Stimulated activated CD8-positive, alpha-beta memory T cell treated with anti-CD3 and anti-CD28 coated beads, Interleukin-15, amount 100 ng/mL, for 48 hours (primary cell): ENCODE measurements around the gene SLX4IP.

Source experiments
- DNase-seq, 2 donors: peaks; one replicate each; pipeline ENCODE4 v3.0.0-alpha.2; 2020; ENCODE audit warnings: low read depth in 2 of 2

SLX4IP gene

DNA sequence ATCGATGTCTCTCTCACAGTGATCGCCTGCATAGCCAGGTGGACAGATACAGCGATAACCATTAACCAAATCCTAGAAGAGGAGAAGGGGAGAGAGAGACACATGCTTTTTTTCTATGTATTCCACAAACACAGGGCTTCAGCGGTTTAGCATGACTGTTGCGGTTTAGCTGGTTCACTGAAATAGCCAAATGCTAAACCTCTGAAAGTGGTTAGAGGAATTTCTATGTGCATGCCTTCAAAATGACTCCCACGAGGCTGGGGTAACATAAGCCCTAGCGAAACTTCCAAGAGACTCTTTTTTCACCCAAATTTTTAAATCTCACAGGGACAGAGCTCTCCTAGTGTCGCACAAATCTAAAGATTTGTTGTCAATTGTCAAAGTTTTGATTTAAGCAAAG is 213.5 kb downstream of the SLX4IP start:
- DNase-seq: no peak

- DNase-seq: no peak
Measured at GRCh38 chr20:10649080-10649796, 214.1 kb downstream of the SLX4IP start.

GRCh38 chr20:10649797-10650160 is 214.7 kb downstream of the SLX4IP start:
- DNase-seq: no peak

- no peak for DNase-seq
Measured at GRCh38 chr20:10651227-10651990, 216.3 kb downstream of the SLX4IP start.

DNA sequence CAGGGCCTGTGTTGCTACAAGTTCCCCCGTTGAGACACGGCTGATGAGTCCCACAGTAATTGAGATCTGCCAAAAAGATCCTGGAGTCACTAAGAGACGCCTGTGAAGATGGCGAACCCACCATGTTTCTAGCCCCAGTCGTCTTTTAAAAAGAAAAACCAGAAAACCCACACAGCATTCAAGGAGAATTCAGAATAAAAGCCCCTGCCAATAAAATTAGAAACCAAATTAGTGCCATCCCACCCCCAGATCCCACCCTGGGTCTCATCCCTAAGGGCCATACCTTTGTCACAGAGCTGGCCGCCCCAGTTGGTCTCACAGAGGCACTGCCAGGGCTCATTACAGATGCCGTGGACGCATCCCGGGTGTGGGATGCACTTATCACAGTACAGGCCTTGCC is 217.1 kb downstream of the SLX4IP start:
- DNase-seq: no peak

DNA sequence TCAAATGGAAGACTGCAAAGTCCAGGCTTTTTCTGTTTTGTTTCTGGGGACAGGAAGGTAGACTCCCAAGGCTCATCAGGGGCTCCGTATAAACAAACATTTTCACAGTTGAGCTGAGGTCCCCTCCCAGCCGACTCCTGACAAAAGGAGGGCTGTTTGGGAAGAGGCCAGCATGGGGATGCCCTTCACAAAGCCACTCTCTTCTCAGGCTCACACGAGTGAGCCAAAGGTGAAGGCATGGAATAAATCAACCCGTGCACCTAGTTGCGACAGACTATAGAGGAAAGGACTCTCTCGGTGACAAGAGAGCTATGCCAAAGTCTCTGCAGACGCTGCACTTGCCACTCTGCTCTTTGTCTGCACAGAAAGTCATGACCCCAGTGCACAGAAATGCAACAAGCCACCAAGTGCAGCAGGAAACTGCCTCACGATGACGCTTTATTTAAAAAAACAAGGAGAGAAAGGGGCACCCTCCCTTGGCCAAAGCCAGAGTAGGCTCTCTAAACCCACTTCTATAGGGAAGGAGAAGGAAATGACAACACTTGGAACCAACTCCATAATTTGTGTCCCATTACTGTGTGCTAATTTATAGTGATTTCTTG is 217.7 kb downstream of the SLX4IP start:
- DNase-seq: no peak

DNA sequence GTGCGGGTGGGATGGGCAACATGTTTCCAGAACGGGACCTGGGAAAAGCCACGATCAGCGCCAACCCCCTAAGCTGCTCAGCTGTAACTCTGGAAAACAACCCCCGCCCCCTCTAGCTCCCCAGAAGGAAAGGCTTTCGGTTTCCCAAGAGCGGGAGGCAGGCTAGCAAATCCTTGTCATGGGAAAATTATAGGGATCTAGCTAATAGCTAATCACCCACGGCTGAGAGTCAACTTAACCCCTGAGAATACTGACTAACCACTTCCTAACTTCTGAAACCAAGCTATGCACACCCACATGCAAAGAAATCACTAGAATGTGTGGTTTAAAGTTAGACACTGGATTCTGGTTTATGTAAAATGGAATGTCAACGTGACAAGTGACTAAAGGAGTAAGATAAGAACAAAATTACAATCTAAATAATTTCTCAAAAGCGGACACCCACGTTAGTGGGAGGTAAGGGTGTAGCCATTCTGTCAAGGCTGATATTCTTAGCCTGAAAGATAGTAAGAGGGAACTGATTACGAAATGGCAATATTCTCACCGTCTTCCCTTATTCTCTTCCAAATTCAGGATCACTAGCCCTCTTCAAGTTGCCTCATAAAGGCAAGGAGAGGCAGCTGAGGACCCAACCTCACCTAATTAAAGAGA is 218.6 kb downstream of the SLX4IP start:
- DNase-seq: no peak

GRCh38 chr20:10654250-10654610 is 219.1 kb downstream of the SLX4IP start:
- DNase-seq: no peak

- no peak for DNase-seq
Measured at GRCh38 chr20:10654630-10655029, 219.5 kb downstream of the SLX4IP start.

DNA sequence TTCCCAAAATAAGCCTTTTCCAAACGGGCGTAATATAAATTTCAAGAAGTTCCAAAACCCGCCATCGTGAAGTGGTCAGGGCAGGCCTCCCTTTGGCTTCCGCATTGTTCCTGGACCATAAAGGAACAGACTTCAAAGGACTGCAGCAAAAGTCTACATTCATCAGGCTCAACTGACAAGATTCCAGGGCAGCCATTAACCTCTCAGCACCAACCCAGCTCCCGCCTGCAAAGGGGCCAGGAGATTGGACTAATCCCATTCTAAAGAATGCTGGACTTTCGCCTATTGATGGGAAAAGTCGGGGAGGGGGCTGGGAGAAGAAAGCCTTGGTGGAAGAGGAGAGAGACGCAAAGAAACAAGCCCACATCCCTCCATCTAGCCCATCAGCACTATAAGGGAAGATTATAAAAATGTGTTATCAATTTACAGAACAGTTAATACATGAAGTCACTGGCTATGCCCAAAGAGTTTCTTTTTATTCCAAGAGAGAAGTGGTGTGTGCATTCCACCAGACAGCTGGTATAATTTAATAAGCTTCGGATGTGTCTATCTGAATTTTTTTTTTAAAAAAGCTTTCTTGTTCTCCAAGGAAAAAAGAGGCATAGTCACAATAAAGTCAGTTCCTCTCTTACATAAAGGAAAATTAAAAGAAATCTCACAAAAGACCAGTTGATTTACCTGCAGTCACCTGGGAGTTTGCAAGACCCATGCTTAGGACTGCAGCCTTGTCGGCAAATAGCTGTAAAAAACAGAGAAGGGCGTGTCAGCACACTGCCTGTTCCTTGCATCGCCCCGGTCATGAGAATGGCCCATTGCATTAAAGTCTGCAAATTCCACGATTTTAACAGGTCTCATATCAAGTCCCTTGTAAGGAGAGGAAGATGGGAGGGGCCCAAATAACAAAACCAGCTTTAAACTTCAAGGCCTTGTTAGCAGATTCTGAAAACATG is 220.9 kb downstream of the SLX4IP start:
- DNase-seq: no peak

DNA sequence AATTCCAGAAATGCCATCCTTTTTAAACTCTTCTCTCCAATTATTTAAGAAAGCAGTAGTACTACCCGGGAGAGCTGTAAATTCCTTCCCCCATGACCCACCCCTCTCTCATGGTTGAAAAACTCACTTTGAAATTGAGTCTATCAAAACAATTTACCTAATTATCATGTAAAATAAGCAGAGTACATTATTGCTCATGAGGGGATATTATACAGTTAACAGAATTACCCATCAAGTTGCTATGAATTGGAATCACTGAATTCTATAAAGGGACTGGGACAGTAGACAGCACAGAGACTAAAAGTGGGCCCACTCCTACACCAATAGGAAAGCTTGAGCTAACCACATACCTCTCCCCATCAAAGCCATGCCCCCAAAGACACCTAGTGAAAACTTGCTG is 222.3 kb downstream of the SLX4IP start:
- DNase-seq: no peak

GRCh38 chr20:10658051-10658823 is 223.1 kb downstream of the SLX4IP start:
- DNase-seq: no peak

DNA sequence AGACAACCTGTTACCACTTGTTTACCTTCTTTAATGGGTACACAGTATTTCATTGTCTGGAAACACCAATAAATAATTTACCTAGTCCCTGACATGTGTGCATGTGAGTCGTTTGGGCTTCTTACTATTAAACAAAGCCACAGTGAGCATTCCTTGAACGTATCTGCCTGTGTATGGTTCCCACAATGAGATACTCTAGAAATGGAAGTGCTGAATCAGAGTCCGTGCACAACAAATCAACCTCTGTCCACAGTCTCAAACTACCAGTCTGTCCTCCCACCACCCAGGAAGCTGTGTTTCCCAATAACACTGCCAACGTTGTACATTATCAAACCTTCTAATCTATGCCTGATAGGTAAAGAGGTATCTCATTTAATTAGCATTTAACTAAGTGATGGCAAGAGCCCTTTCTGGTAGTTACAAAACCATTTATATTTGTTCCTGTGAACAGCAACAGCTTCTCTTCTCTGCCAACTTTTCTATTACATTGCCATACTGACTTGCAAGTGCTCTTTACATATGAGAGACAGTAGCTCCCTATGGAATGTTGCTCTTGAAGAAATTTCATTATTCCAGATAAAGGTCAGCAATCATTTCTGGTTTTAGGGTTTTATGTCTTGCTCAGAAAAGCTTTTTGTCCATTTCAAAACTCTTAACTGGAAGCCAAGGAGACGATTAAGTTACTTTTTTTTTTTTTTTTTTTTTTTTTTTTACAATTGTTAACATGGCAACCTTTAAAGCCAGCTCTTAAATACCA is 223.9 kb downstream of the SLX4IP start:
- no peak for DNase-seq

- no peak for DNase-seq
Measured at GRCh38 chr20:10659651-10660601, 224.8 kb downstream of the SLX4IP start.

GRCh38 chr20:10660661-10661060 is 225.6 kb downstream of the SLX4IP start:
- DNase-seq: no peak

DNA sequence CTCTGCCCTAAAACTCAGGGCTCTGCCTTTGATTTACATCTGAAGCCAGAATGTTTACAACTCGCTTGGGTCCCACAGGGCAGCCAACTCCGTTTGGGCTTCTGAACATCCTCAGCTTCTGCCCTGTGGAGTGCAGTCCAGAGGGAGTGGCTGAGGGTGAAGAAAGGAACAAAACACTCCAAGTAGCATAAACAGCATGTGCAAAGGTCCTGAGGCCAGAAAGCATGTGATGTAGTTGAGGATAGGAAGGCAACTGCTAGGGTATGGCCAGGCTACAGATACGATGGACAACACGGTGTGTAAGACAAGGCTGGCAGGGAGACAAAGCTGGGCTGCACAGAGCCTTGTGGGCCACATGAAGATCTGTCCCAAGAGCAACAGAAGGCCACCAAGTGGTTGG is 226.2 kb downstream of the SLX4IP start:
- DNase-seq: no peak

GRCh38 chr20:10662151-10662550 is 227.0 kb downstream of the SLX4IP start:
- DNase-seq: no peak

- no peak for DNase-seq
Measured at GRCh38 chr20:10662661-10663458, 227.8 kb downstream of the SLX4IP start.
